Lung (tissue), 12 donors: ENCODE data around the gene MAMDC2. TPM values are rescaled to one million over a fixed set of nuclear protein-coding genes. Genes with fewer than 3 reads are reported as not detected.

Experiments used
- ATAC-seq: fragments of 200-7000 bp; cut with Tn5 transposase; one replicate; pipeline ENCODE4 v1.9.1; 2020; ENCODE audit warnings: moderate number of reproducible peaks; ENCODE audit not compliant: insufficient read depth, low FRiP score
- DNase-seq, 3 donors: peaks; one replicate each; pipeline ENCODE4 v3.0.0-alpha.2; 2013 to 2017
- H3K27ac ChIP-seq, 2 donors: one replicate each; pipeline ENCODE4 v1.5.1; 2013; ENCODE audit warnings: mild to moderate bottlenecking in 2 of 2, moderate library complexity in 2 of 2, control low read depth in 1 of 2, inconsistent platforms in 1 of 2, low read depth in 1 of 2, low read length in 1 of 2
- H3K27me3 ChIP-seq, 3 donors: one replicate each; pipeline ENCODE4 v1.5.1; 2013; ENCODE audit warnings: low read length in 2 of 3; ENCODE audit not compliant: control insufficient read depth in 3 of 3, insufficient read depth in 3 of 3
- H3K36me3 ChIP-seq, 4 donors: one replicate each; pipeline ENCODE4 v1.5.1; 2013; ENCODE audit warnings: low read length in 4 of 4, mild to moderate bottlenecking in 1 of 4, moderate library complexity in 1 of 4; ENCODE audit not compliant: control insufficient read depth in 4 of 4, insufficient read depth in 4 of 4
- H3K4me1 ChIP-seq, 5 donors: one replicate each; pipeline ENCODE4 v1.5.1; 2013; ENCODE audit warnings: low read length in 5 of 5, mild to moderate bottlenecking in 2 of 5, moderate library complexity in 1 of 5; ENCODE audit not compliant: control insufficient read depth in 5 of 5, insufficient read depth in 5 of 5
- H3K4me3 ChIP-seq: one replicate; pipeline ENCODE4 v1.5.1; 2013; ENCODE audit warnings: mild to moderate bottlenecking, control low read depth, moderate library complexity
- H3K9ac ChIP-seq, 2 donors: one replicate each; pipeline ENCODE4 v1.5.1; 2013; ENCODE audit warnings: low read length in 2 of 2, control low read depth in 1 of 2; ENCODE audit not compliant: insufficient read depth in 1 of 2
- H3K9me3 ChIP-seq, 4 donors: one replicate each; pipeline ENCODE4 v1.5.1; 2013; ENCODE audit warnings: low read length in 3 of 4, mild to moderate bottlenecking in 1 of 4, moderate library complexity in 1 of 4; ENCODE audit not compliant: control insufficient read depth in 4 of 4, insufficient read depth in 3 of 4
- WGBS, 2 donors: extraction: QIAGEN DNeasy Blood & Tissue Kit; methylation state at CpG; one replicate each; pipeline ENCODE4 v1.1.7; 2013; 5-methylcytosine and 5-hydroxymethylcytosine counted together
- polyA plus RNA-seq, 2 donors: library from polyadenylated mRNA; stranded (reverse); fragments of 200-250 nt; gene quantifications; one replicate each; pipeline ENCODE4 v1.2.1, GENCODE V29; 2013
- total RNA-seq, 2 donors: library from RNA; depleted of rRNA in 1 of 2; stranded (reverse); fragments of >200 nt in 1 of 2; gene quantifications; one replicate each; pipeline ENCODE4 v1.2.1, GENCODE V29; 2014 to 2021
- TF ChIP-seq, protein P1 (sequence below): IDR thresholded peaks from 2 replicates; pipeline ENCODE4 v1.5.1; 2012; ENCODE audit warnings: mild to moderate bottlenecking; ENCODE audit errors: control extremely low read depth, extremely low read depth
- donor health status: control.
- donor health status: control.
- donor health status: Bipolar disorder and iron deficiency.
- donor health status: healthy.
- donor health status: DM: yes; HTN: yes; CAD: no.

Gene MAMDC2
- total and polyA plus RNA-seq, 4 donors = 6.5 to 28.6 (median 10.0) TPM

DNA sequence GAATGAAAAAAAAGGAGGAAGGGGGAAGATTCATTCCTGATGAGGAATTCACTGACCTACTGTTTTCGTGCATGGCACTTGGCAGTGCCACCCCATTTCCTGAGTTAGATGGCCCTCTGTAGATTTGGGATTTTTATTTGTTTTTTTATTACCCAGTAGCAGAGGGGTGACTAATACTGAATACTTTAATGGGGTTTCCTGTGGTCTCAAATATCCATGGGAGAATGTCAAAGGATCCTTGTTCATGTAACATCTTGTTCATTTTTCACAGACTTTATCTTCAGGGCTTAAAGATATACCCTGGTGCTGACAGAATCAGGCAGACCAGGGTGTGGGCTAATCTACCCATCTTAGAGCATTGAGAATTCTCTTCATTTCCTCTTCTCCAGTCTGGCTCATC is 93.0 kb downstream of the MAMDC2 start:
- no peak for DNase-seq
- Histone ChIP-seq H3K27me3 (no peaks in the 10 kb centered on the region), H3K27ac (no peak overlapping the region), H3K36me3 (peaks cover 0 to 1% (median 0%) of the 10 kb centered on the region in 4 donors), H3K9me3 (peaks cover 0 to 2% (median 0%) of the 10 kb centered on the region in 4 donors), H3K9ac (no peak overlapping the region), H3K4me3 (no peak overlapping the region), H3K4me1 (peaks cover 0 to 5% (median 0%) of the 10 kb centered on the region in 5 donors)
- TF ChIP-seq, protein P1, sequence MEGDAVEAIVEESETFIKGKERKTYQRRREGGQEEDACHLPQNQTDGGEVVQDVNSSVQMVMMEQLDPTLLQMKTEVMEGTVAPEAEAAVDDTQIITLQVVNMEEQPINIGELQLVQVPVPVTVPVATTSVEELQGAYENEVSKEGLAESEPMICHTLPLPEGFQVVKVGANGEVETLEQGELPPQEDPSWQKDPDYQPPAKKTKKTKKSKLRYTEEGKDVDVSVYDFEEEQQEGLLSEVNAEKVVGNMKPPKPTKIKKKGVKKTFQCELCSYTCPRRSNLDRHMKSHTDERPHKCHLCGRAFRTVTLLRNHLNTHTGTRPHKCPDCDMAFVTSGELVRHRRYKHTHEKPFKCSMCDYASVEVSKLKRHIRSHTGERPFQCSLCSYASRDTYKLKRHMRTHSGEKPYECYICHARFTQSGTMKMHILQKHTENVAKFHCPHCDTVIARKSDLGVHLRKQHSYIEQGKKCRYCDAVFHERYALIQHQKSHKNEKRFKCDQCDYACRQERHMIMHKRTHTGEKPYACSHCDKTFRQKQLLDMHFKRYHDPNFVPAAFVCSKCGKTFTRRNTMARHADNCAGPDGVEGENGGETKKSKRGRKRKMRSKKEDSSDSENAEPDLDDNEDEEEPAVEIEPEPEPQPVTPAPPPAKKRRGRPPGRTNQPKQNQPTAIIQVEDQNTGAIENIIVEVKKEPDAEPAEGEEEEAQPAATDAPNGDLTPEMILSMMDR = no peak
- no peak for ATAC-seq
- WGBS, 2 donors = 46 to 64% methylated on average over 1 of the region's 1 CpG

DNA sequence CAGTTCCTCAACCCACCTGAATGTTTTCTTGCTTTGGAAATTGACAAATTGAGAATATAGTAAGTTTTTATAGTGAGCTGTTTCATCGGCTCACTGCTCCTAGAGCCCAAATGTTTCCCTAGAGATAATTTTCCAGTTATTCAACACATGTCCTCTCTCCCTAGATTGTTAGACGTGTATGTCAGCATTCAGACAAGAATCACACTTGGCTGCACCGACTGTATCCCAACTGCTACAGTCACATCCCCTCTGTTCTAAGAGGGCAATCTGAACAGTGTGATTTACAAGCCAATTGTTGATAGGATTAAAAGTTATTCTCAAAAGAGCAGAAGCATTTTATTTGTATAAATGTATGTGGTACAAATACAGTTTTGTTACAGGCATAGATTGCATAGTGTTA is 93.9 kb downstream of the MAMDC2 start:
- peaks cover 0 to 5% (median 0%) of the 10 kb centered on the region in 5 donors for H3K4me1 ChIP-seq
- H3K4me3 ChIP-seq = no peak overlapping the region
- 75 to 86% methylated on average over 3 of the region's 3 CpGs for WGBS, 2 donors
- no peaks in the 10 kb centered on the region for H3K27me3 ChIP-seq
- no peak overlapping the region for H3K9ac ChIP-seq
- H3K27ac ChIP-seq = no peak overlapping the region
- TF ChIP-seq, protein P1 = no peak
- peaks cover 0 to 1% (median 0%) of the 10 kb centered on the region in 4 donors for H3K36me3 ChIP-seq
- no peak for ATAC-seq
- DNase-seq = no peak
- H3K9me3 ChIP-seq = peaks cover 0 to 3% (median under 1%) of the 10 kb centered on the region in 4 donors

DNA sequence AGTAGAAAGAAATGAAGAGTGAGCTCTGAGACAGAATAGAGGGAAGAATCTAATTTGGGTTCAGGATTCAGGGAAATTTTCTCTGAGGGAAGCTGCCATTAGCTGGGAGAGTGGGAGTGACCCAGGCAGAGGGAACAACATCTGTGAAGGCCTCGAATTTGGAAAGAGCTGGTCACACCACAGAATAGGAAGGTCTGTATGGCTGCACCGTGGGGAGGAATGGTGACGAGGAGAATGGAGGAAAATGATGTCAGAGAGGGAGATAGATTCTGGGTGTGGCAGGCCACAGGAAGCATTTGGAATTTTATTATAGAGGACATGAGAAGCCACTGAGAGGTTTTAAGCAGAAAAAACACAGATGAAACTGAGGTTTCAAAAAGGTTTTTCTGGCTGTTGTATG is 98.5 kb downstream of the MAMDC2 start:
- 74 to 78% methylated on average over 3 of the region's 3 CpGs for WGBS, 2 donors
- ATAC-seq (no peak), DNase-seq (no peak)
- H3K4me3 ChIP-seq = no peak overlapping the region
- no peak overlapping the region for H3K27ac ChIP-seq
- no peaks in the 10 kb centered on the region for H3K4me1 ChIP-seq
- no peak overlapping the region for H3K9ac ChIP-seq
- TF ChIP-seq, protein P1 = no peak
- peaks cover 0 to 1% (median 0%) of the 10 kb centered on the region in 4 donors for H3K36me3 ChIP-seq
- H3K9me3 ChIP-seq = peaks cover 0 to 3% (median 0%) of the 10 kb centered on the region in 4 donors
- H3K27me3 ChIP-seq = no peaks in the 10 kb centered on the region
